Measurements from ENCODE around the gene HMG20A.

DNA sequence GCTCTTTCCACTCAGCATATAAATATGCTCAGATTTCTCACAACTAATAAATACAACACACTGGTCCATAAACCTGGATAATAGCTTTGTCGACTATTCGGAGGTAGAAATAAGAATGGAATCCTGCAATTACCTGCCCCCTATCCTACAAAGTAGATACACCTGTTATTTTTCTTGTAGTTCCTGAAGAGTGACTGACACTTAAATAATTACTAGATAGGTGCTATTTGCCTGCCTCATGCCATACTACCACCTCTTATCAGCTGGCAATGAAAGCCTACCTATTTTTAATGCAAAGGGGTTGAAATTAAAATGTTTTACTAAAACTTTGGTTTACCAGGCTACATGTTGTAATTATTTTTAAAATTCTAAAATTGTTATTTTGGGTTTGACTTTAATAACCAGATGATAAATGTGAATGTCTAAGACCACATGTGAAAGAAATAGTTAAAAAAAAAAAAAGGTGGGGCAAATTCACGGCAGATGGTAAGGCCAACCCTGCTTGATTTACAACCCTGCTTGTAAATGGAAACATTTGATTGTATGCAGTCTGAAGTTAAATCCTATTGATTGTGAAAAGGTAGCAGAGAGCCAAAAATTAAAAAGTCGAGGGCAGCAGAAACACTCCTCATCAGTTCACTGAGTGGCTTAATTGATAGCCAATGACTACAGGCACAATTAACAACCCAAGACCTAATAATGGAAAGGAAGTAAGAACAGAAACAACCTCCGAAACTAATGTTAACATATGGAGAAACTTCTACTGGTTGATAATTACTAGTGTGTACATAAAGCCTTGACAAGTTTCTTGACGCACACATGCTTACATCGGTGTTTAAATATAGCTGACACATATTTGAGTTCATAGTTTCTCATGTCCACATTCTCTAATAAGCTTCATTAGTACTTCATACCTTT is 9.7 kb upstream of the HMG20A start:
- TF ChIP-seq ZFP3 (CRISPR knock-in tag; IDR thresholded peaks at IDR 0.05): no peak
- no peak for TF ChIP-seq TOX (CRISPR knock-in tag; IDR thresholded peaks at IDR 0.05; ENCODE audit: borderline replicate concordance)
- no peak for TF ChIP-seq OSR1 (CRISPR knock-in tag; IDR thresholded peaks at IDR 0.05)
- TF ChIP-seq ARNTL (CRISPR knock-in tag; IDR thresholded peaks at IDR 0.05; ENCODE audit: borderline replicate concordance, low read depth): no peak
- TF ChIP-seq ISL1 (CRISPR knock-in tag; IDR thresholded peaks at IDR 0.05): no peak
- TF ChIP-seq PPARA (CRISPR knock-in tag; IDR thresholded peaks at IDR 0.05; ENCODE audit: borderline replicate concordance): no peak
- TF ChIP-seq, protein P1, sequence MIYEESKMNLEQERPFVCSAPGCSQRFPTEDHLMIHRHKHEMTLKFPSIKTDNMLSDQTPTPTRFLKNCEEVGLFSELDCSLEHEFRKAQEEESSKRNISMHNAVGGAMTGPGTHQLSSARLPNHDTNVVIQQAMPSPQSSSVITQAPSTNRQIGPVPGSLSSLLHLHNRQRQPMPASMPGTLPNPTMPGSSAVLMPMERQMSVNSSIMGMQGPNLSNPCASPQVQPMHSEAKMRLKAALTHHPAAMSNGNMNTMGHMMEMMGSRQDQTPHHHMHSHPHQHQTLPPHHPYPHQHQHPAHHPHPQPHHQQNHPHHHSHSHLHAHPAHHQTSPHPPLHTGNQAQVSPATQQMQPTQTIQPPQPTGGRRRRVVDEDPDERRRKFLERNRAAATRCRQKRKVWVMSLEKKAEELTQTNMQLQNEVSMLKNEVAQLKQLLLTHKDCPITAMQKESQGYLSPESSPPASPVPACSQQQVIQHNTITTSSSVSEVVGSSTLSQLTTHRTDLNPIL (CRISPR knock-in tag; IDR thresholded peaks at IDR 0.05; ENCODE audit: low read depth): no peak
- no peak for TF ChIP-seq RARB (CRISPR knock-in tag; IDR thresholded peaks at IDR 0.05)

Data from SK-N-SH treated with all-trans-retinoic acid at 6 μM for 48 hours (cell line).